Medulla oblongata (tissue), 1 donor: ENCODE results near the gene KDELR3.
"Not testable (repeated sequence)": the region's sequence is repeated elsewhere in the genome, so short reads cannot be mapped to it uniquely, and the experiment has no call there.

ENCODE experiments used
- DNase-seq: peaks from one replicate; pipeline ENCODE4 v3.0.0-alpha.2; 2015; ENCODE audit errors: extremely low spot score

KDELR3 gene

DNA sequence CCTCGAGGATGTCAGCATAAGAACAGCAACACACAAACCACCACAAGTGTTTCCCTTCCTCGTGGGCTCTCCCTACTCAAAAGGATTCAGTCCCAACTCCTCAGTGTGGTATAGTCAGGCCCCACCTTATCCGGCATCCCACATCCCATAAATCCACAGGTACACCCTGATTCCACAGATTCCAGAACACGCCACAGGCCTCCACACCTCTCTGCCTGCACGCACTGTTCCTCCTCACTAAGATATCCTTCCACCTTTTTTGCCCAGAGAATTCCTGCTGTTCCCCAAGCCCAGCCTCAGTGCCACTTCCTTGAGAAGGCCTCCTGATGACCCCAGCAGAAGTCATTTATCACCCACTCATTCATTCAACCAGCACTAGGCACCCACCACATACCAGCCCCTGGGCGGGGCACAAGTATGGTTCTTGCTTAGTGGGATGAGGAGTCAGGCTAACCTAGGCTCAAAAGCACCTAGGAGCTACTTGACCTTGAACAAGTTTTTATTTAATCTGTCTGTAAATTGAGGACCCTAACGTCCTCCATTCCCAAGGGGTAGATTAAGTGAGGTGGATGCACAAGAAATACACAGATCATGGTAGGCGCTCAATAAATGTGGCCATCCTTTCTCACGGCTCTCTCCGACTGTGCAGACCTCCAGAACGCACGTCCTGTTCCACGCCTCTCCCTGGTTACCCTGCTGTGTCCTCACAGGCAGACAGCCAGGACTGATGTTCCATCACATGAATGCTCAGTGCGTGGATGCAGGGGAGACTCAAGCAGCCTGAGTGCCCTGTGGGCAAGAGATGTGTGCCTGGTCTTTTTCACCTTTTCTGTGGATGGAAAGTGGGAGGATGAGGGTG lies 10.8 kb upstream of the KDELR3 start:
- no peak for DNase-seq

DNA sequence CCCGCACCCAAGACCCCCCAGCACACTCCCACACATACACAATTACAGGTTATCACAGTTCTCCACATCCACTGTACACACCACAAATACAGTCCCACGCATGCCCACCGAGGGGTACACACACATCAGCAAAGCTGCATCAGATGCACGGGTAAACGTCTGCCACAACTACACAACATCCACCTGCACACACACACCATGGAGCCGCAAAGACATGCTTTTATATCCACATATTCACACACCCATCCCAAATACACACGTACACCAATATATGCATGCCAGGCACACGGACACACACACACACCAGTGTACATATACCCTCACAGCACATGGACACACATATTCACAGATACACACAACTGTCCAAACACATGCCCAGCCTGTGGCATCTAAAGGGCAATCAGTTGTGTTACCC lies 7.5 kb upstream of the KDELR3 start:
- no peak for DNase-seq

DNA sequence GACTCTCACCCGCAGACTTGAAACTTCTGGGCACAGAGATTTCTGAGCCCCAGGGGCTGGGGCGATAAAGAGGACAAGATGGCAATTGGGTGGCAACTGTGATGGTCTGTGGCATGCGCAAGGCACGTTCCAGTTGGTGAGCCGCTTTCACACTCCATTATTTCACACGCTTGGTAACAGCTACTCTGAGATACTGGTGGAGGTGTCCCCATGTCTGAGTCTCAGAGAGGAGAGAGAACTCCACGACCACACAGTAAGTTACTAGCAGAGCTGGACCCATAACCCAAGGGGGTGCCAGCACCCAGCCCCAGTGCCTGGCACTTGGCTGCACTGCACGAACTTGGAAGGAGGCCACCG lies 6.9 kb upstream of the KDELR3 start:
- DNase-seq: no peak

DNA sequence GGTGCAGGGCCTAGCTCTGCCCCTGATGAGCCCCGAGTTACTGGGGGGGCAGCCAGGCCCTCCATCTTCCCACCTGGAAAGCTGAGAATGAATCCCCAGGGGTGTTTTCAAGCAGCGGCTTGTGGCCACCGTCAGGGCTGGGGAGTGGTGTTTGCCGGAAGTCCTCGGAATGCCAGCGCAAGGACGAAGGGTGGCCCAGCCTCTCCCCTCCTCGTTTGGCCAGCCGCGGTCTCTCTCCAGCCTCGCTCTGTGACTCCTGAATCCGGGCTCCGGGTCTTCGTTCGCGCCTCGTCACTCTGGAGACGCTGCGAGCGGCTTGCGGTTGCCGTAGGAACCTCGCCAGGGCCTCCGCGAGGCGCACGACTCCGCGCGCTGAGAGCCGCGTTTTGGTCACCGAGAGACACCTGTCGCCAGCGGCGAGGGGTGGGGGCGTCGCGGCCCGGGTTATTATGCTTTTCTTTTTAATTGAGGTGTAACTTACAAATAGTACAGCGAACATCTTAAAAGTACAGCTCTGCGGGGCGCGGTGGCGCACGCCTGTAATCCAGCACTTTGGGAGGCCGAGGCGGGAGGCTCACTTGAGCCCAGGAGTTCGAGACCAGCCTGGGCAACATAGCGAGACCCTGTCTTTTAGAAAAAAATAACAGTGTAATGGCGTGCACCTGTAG lies 6.3 kb upstream of the KDELR3 start:
- DNase-seq: peak; percentile 63

DNA sequence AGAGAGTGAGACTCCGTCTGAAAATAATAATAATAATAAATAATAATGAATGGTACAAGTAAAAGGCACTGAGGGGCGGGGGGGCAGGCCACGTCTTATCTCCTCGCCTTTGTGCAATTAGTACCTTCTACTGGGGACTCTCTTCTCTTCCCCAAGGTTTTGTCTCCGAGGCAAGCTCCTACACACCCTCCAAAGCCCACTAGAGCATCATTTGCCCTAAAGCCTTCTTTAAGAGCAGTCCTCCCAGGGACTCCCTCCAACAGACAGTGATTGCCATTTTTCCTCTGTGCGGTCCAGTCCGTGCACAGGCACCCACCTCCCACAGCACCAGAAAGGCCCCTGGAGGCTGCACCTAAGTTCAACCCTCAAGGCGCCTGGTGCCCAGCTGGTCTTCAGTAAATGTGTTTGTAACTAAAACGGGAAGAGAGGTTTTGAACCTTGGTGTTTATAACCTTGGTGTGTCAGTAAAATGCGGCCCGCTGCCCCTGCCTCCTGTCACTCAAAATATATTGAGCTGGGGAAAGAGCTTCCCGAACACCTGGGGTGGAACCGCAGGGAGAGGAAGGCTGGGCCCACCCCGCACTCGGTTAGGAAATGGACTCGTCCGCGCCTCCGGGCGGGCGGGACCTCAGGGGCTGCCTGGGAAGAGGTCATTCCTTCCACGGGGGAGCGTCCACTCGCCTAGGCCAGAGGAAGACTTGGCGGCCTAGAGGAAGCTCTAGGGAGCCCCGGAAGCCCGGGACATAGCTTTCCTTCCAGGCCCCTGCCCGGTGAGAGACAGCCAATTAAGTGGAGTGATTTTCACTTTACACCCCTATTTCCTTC lies 4.7 kb upstream of the KDELR3 start:
- no peak for DNase-seq

DNA sequence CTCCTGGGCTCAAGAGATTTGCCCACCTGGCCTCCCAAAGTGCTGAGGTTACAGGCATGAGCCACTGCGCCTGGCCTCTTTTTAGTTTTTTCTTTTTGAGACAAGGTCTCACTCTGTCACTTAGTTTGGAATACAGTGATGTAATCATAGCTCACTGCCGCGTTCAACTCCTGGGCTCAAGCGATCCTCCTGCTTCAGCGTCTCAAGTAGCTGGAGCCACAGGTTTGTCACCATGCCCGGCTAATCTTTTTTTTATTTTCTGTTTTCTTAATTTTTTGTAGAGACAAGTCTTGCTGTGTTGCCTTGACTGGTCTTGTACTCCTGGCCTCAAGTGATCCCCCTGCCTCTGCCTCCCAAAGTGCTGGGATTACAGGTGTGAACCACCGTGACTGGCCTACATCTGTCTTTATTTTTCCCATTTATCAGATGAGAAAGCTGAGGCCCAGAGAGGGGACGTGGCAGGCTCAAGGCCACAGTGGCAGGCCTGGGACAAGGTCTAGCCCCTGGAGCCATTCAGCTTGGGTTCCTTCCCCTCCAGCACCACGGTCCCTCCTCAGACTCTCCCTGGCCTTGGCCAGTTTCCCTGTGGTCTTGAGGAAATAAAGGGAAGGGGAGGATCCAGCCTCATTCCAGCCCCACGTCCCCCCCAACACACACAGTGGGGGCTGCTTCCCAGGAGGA lies 2.8 kb upstream of the KDELR3 start:
- no peak for DNase-seq

DNA sequence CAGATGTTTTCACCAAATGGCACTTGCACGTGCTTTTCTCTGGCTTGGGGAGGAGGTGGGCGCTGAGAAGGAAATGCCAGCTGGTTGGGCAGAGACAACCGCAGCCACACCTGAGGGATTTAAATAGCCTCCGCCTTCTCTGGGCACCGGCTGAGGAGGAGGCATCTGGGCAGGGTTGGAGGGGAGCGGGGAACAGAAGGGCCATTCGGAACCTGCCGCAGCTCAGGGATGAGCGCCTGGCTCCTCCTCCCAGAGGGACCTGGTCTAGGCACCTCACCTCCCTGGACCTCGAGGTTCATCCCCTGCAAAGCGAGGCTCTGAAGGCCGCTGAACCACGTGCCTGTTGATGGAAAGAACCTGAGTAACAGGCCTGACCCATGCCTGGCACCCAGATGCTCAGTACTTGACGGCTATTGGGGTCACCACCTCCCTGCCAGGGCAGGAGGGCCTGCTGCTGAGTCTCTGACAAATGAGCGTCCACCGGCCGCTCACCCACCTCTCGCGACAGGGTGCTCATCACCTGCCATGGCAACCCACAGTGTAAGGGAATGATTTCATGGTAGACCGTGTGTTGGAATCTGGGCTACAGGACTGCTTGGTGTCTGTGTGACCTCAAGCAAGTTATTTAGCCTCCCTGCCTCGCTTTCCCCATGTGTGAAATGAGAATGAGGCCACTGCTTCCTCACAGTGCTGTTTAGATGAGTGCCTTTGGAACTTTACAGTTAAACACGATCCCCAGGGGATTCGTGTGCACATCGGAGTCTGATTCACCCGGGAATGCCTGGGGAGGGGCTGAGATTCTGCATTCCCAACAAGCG lies 2.0 kb upstream of the KDELR3 start:
- DNase-seq: no peak

DNA sequence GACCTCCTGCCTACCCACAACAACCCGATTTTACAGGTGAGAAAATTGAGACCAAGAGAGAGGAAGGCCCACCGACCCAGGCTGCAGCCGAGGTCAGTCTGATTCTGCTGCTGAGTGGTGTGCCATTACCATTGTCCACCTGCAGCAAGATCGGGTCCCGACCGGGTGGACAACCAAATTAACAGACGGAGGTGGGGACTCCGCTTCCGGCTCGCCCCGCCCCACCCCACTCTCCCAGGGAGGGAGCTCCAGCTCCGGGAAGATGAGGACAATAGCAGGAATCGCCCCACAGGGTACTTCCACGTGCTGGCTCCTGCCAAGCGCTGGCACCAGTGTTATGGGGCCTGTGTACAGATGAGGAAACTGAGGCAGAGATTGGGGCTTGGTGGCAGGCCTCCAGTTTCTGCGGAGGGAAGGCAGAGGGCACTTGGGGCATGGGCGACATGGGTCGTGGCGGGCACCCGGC lies 425 bp upstream of the KDELR3 start:
- DNase-seq: no peak

DNA sequence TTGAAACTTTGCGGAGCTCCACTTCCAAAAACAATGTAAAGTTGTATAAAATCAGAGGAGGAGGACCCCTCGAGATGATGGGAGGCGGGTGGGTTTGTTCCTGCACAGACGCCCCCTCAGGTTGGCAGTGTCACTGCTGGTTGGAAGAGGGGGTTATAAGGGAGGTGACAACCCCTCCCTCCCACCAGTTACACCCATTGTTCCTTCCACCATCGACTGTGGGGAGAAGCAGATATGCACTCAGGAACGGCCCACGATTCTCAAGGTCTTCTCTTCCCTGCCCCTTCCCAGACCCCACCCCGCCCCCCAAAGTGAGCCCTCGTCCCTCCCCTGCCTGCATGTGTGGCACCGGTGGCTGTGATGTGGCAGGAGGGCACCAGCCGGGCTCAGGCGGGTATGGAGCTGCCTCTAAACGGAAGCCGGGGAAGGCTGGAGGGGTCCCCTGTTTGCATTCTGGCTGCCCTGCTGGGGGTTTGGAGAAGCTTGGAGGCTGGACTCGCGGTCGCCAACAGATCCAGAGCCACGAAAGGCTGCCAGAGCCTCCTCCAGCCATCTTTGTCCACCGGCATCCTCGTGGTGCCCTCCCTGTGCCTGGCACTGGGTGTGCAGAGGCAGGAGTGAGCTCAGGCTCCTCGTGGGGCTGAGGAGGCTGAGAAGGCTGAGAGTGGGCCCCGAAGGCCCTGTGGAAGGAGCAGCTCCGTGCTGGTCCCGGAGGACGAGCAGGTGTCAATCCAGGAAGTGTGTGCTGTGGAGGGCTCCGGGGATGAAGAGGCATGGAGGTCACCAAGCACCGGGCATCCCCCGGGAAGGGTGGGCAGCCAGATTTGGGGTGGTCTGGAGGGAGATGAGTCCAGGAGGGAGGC lies 778 bp downstream of the KDELR3 start:
- DNase-seq: no peak

DNA sequence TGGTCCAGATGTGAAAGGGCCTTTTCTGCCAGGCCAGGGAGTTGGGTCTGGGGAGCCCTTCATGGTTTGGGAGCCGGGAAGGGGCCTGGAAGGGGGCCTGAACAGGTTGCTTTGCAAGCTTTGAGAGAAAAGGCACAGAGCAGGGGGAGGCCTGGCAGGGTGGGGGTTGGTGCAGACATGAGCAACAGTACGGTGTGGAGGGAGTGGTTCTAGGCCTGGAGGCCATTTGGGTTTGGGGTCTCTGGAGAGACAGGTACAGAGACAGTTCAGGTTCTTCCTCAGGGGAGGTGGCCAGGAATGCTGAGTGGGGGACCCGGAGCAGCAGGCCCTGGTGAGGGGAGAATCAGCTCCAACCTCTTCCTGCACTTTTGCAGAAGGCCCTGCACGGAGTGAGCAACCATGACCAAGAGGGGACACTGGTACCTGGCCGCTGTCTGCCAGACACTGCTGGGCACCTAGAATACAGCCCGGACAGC lies 1.4 kb downstream of the KDELR3 start:
- no peak for DNase-seq

DNA sequence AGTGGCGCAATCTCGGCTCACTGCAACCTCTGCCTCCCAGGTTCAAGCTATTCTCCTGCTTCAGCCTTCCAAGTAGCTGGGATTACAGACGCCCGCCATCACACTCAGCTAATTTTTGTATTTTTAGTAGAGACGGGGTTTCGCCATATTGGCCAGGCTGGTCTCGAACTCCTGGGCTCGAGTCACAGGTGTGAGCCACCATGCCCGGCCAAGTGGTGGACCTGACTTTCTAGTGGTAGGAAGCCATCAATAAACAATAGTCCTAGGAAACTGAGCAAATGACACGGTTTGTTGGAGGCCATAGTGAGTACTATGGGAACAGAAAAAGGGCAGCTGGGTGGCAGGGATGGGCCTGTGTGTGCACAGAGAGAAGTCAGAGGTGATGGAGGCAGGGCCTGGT lies 2.3 kb downstream of the KDELR3 start:
- DNase-seq: not testable (repeated sequence)

DNA sequence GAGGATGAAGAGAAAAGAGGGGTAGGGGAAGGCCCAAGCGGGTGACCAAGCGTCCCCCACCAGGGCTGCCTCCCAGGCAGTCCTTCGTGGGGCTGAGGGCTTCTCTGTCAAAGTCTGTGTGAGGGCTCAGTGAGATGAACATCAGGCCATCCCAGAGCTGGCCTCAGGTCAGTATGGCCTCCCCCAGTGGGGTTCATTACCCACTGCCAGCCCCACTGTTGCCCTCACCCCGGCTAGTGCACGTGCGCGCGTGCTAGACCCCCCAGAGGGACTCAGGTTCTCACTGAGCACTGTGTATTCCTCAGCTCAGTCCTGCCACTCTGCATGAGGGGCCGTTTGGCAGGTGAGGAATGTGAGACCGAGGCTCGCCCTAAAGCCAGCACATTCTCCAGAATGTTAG lies 3.3 kb downstream of the KDELR3 start:
- no peak for DNase-seq

DNA sequence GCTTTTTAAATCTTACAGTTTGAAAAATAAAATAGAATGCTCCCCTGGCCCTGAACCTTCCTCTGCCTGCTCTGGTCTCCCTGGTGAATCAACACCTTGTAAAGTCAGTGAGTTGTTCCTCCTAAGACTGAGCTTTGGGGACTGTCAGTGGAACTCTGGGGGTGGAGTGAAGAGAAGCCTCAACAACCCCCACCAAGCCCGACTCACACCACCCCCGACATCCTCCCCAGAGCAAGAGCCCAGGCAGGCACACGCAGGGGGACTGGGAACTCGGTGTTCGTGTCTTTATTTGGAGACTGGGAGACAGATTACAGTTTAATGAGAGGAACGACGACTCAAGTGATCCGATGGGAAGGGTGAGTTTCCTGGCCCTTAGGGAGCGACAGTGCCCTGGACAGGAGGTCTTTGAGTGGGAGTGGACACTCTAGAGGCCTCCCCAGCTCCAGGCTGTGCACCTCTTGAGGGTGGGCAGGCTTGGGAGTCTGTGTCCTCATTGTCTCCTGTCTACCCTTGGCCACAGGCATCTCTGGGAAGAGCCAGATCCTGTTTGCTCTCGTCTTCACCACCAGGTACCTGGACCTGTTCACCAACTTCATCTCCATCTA lies 6.2 kb downstream of the KDELR3 start:
- DNase-seq: no peak

DNA sequence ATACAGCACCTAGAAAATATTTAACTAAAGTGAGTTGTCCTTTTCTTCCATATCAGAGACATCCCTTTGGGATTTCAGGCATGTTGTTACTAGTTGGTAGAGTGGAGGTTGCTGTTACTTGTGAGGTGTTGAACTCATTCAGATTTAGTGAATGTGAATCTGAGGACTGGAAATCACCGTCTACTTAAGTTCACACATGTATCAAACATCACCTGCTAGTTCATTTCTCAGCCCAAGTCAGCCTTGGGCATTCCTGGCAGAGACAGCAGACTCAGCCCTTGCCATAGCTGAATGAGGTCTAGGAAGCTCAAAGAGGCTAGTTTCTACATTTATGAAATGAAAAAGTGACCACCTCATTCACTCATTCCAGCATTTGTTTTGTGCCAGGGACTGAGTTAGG lies 9.7 kb downstream of the KDELR3 start:
- no peak for DNase-seq

DNA sequence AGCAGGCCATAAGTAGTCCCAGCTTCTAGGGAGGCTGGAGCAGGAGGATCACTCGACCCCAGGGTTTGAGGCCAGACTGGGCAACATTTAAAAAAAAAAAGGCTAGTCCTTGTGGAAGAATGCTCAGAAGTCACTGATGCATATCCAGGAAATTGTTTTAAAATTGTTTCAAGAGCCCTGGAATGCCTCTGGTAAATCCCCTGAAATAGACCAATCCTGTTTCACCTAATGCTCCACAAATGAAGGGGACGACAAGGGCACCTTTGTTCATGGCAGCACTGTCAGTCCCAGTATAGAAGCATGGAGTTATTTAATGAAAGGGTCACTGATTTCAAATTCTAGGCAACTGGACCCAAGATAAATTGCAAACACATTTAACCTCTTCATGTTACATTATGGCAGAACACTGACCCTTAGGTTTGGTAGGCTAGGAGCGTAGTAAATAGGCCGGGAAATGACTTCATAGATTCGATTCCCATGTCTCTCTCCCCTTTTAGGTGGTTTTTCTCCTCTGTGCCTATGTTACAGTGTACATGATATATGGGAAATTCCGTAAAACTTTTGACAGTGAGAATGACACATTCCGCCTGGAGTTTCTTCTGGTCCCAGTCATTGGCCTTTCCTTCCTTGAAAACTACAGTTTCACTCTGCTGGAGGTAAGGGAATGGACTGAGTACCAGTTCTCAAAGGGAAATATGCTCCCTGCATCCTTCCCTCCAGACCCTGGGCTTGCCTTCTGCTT lies 11.4 kb downstream of the KDELR3 start:
- no peak for DNase-seq

DNA sequence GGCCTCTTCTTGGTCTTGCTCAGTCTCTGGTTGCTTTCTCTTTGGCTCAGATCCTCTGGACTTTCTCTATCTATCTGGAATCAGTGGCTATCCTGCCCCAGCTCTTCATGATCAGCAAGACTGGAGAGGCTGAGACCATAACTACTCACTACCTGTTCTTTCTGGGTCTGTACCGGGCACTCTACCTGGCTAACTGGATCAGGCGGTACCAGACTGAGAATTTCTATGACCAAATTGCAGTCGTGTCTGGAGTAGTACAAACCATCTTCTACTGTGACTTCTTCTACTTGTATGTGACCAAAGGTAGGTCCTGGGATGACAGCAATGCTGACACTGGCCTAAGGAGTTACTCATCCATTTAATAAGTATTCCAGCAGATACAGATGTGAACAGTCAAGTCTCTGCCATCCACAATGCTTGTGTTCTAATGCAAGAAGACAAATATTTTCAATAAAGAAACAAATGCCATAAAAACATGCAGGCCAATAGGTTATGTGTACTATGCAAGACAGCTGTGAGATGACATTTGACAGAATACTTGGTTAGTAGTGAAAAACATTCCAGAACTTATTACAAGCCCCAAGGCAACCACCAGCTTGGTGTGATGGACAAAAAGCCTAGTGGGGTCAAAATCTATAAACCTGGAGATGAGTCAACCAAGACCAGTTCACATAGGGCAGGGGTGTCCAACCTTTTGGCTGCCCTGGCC lies 13.4 kb downstream of the KDELR3 start:
- no peak for DNase-seq

DNA sequence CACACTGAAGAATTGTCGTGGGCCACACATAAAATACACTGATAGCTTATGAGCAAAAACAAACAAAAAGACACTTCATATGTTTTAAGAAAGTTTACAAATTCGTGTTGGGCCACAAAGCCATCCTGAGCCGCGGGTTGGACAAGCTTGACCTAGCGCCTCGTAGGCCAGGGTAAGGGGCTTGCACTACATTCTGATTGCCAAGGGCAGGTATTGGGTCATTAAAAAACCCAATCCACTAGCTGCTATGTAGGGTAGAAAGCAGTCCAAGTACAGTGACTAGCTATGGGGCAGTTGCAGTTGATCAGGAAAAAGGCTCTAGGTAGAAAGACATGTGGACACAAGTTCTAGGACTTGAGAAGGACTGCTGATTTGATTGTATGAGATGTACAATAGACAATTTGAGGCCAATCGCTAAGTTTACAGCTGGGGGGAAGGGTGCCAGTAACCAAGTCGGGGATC lies 14.0 kb downstream of the KDELR3 start:
- DNase-seq: no peak
